Smooth muscle cell (in vitro differentiated cells): ENCODE data around the gene SLC6A5. TPM values are rescaled to one million over a fixed set of nuclear protein-coding genes. Genes with fewer than 3 reads are reported as not detected.

Source experiments
- DNase-seq: peaks from one replicate; lab custom pipeline; 2025; ENCODE audit not compliant: unreplicated experiment; lab: John Stamatoyannopoulos, UW
- H2AFZ ChIP-seq: fragments of 200-600 bp; sonication (generic); 2 replicates; pipeline ENCODE4 v1.6.0; 2016; ENCODE audit warnings: antibody characterized with exemption, low read depth, mild to moderate bottlenecking
- H3F3A ChIP-seq: fragments of 200-600 bp; sonication (generic); 2 replicates; pipeline ENCODE4 v1.6.0; 2017; ENCODE audit warnings: antibody characterized with exemption, low read depth
- H3K27ac ChIP-seq: fragments of 200-600 bp; sonication (generic); 2 replicates; pipeline ENCODE4 v1.5.1; 2016; ENCODE audit warnings: low read depth, mild to moderate bottlenecking
- H3K27me3 ChIP-seq: fragments of 200-600 bp; sonication (generic); 2 replicates; pipeline ENCODE4 v1.6.1; 2016; ENCODE audit warnings: low read depth, mild to moderate bottlenecking
- H3K36me3 ChIP-seq: fragments of 200-600 bp; sonication (generic); 2 replicates; pipeline ENCODE4 v1.5.1; 2016; ENCODE audit warnings: low read depth
- H3K4me1 ChIP-seq: fragments of 200-600 bp; sonication (generic); 2 replicates; pipeline ENCODE4 v1.5.1; 2016; ENCODE audit warnings: low read depth
- H3K4me2 ChIP-seq: fragments of 200-600 bp; sonication (generic); 2 replicates; pipeline ENCODE4 v1.6.0; 2016; ENCODE audit warnings: mild to moderate bottlenecking
- H3K4me3 ChIP-seq: fragments of 200-600 bp; sonication (generic); 2 replicates; pipeline ENCODE4 v1.5.1; 2016; ENCODE audit warnings: mild to moderate bottlenecking
- H3K79me2 ChIP-seq: fragments of 200-600 bp; sonication (generic); 2 replicates; pipeline ENCODE4 v1.6.0; 2016; ENCODE audit warnings: low read depth, mild to moderate bottlenecking
- H3K9ac ChIP-seq: fragments of 200-600 bp; sonication (generic); 2 replicates; pipeline ENCODE4 v1.6.0; 2016; ENCODE audit warnings: low read depth
- H3K9me3 ChIP-seq: fragments of 200-600 bp; sonication (generic); replicated peaks from 2 replicates; pipeline ENCODE4 v1.5.1; 2016; ENCODE audit warnings: low read depth
- H4K20me1 ChIP-seq: fragments of 200-600 bp; sonication (generic); 2 replicates; pipeline ENCODE4 v1.6.0; 2016; ENCODE audit warnings: low read depth
- CTCF ChIP-seq: fragments of 200-600 bp; sonication (generic); IDR thresholded peaks from 2 replicates; pipeline ENCODE4 v1.5.1; 2017; ENCODE audit warnings: borderline replicate concordance, mild to moderate bottlenecking, antibody characterized with exemption; ENCODE audit not compliant: insufficient read depth, poor library complexity, severe bottlenecking
- WGBS: methylation state at CpG from one replicate; pipeline ENCODE4 v1.1.7; 2016; ENCODE audit warnings: low lambda C conversion rate; 5-methylcytosine and 5-hydroxymethylcytosine counted together
- polyA plus RNA-seq: library from polyadenylated mRNA; unstranded; fragments of >200 nt; fragmentation: Nextera tagmentation; extraction: Ambion mirVana; gene quantifications from 2 replicates; pipeline ENCODE4 v1.2.1, GENCODE V29; 2016
- total RNA-seq: library from RNA; depleted of rRNA; stranded (reverse); fragments of >200 nt; gene quantifications from 2 replicates; pipeline ENCODE4 v1.2.3, GENCODE V29; 2014

SLC6A5 gene
- total and polyA plus RNA-seq, 2 experiments from 2014 or later = not detected

- no peak for TF ChIP-seq CTCF
- H2AFZ ChIP-seq = no peak overlapping the region
Observed at GRCh38 chr11:20558741-20559140, 40.7 kb upstream of the SLC6A5 start.

GRCh38 chr11:20559523-20560300 lies 39.7 kb upstream of the SLC6A5 start:
- Histone ChIP-seq H3K4me3 (no peak overlapping the region), H3K79me2 (no peaks in the 10 kb centered on the region), H3K4me2 (no peak overlapping the region), H2AFZ (no peak overlapping the region), H4K20me1 (no peaks in the 10 kb centered on the region), H3K4me1 (no peaks in the 10 kb centered on the region), H3K36me3 (no peaks in the 10 kb centered on the region), H3F3A (no peaks in the 10 kb centered on the region), H3K27ac (no peak overlapping the region), H3K27me3 (no peaks in the 10 kb centered on the region), H3K9ac (no peak overlapping the region), H3K9me3 (no peaks in the 10 kb centered on the region)
- 88% methylated on average over 4 of the region's 4 CpGs for WGBS
- no peak for TF ChIP-seq CTCF
- DNase-seq = no peak

More at GRCh38 chr11:20558741-20559140, 40.7 kb upstream of the SLC6A5 start:
- no peaks in the 10 kb centered on the region for H3F3A ChIP-seq
- WGBS = 91% methylated on average over 4 of the region's 4 CpGs
- no peaks in the 10 kb centered on the region for H3K36me3 ChIP-seq
- H3K4me2 ChIP-seq = no peak overlapping the region
- no peak overlapping the region for H3K9ac ChIP-seq
- no peak overlapping the region for H3K27ac ChIP-seq
- no peaks in the 10 kb centered on the region for H3K27me3 ChIP-seq
- no peaks in the 10 kb centered on the region for H3K4me1 ChIP-seq
- no peaks in the 10 kb centered on the region for H4K20me1 ChIP-seq
- H3K79me2 ChIP-seq = no peaks in the 10 kb centered on the region
- no peak overlapping the region for H3K4me3 ChIP-seq
- no peak for DNase-seq
- H3K9me3 ChIP-seq = no peaks in the 10 kb centered on the region

GRCh38 chr11:20561915-20562314 lies 37.5 kb upstream of the SLC6A5 start:
- H3K27ac ChIP-seq = no peak overlapping the region
- DNase-seq = no peak
- no peaks in the 10 kb centered on the region for H3K27me3 ChIP-seq
- H3K4me3 ChIP-seq = no peak overlapping the region
- WGBS = 77% methylated on average over 1 of the region's 1 CpG
- H2AFZ ChIP-seq = no peak overlapping the region
- no peaks in the 10 kb centered on the region for H3F3A ChIP-seq
- H3K9me3 ChIP-seq = no peaks in the 10 kb centered on the region
- H3K79me2 ChIP-seq = no peaks in the 10 kb centered on the region
- H3K4me1 ChIP-seq = no peaks in the 10 kb centered on the region
- H3K36me3 ChIP-seq = no peaks in the 10 kb centered on the region
- H3K4me2 ChIP-seq = no peak overlapping the region
- TF ChIP-seq CTCF = no peak
- no peak overlapping the region for H3K9ac ChIP-seq
- H4K20me1 ChIP-seq = no peaks in the 10 kb centered on the region

- no peaks in the 10 kb centered on the region for H3F3A ChIP-seq
- no peak overlapping the region for H2AFZ ChIP-seq
- H3K36me3 ChIP-seq = no peaks in the 10 kb centered on the region
- DNase-seq = no peak
- H3K4me1 ChIP-seq = no peaks in the 10 kb centered on the region
- TF ChIP-seq CTCF = no peak
- no peaks in the 10 kb centered on the region for H3K27me3 ChIP-seq
- H3K9ac ChIP-seq = no peak overlapping the region
- no peak overlapping the region for H3K27ac ChIP-seq
- H4K20me1 ChIP-seq = no peaks in the 10 kb centered on the region
- H3K79me2 ChIP-seq = no peaks in the 10 kb centered on the region
- no peaks in the 10 kb centered on the region for H3K9me3 ChIP-seq
- H3K4me3 ChIP-seq = no peak overlapping the region
- H3K4me2 ChIP-seq = no peak overlapping the region
Observed at GRCh38 chr11:20563866-20564265, 35.5 kb upstream of the SLC6A5 start.
